AG04450 (cell line): ENCODE results near the gene HPS5. TPM values are rescaled to one million over a fixed set of nuclear protein-coding genes. Genes with fewer than 3 reads are reported as not detected.

ENCODE experiments used
- CTCF ChIA-PET: fragments of 300-600, 350-600 bp; formaldehyde crosslinking; extraction: SDS; loops from one replicate; lab custom pipeline; 2022; ENCODE audit warnings: antibody characterized with exemption, inconsistent platforms; lab: Charles Lee
- POLR2A ChIA-PET: fragments of 350-600 bp; formaldehyde crosslinking; extraction: SDS; loops from one replicate; lab custom pipeline; 2021; ENCODE audit warnings: antibody characterized with exemption, inconsistent platforms; lab: Yijun Ruan, JAX
- DNase-seq: peaks from one replicate; pipeline ENCODE4 v3.0.0-alpha.2; 2011; ENCODE audit warnings: low read depth, low spot score
- H3K27ac ChIP-seq: one replicate; pipeline ENCODE4 v1.5.1; 2012; ENCODE audit warnings: low read depth, low read length, control low read depth
- H3K27me3 ChIP-seq: one replicate; pipeline ENCODE4 v1.6.0; 2012; ENCODE audit warnings: low read length; ENCODE audit not compliant: control insufficient read depth, insufficient read depth
- H3K4me3 ChIP-seq: 2 replicates; pipeline ENCODE4 v1.5.1; 2011; ENCODE audit warnings: mild to moderate bottlenecking, low read depth, low read length, control low read depth
- H3K9me3 ChIP-seq: 2 replicates; pipeline ENCODE4 v1.5.1; 2012; ENCODE audit warnings: low read length; ENCODE audit not compliant: control insufficient read depth, insufficient read depth
- polyA minus RNA-seq: library from RNA; depleted of rRNA, polyadenylated mRNA; stranded (reverse); fragments of >200 nt; gene quantifications from 2 replicates; pipeline ENCODE4 v1.2.3, GENCODE V29; 2011; rRNA and poly(A)+ RNA removed
- polyA plus RNA-seq: library from polyadenylated mRNA; depleted of rRNA; stranded (reverse); fragments of >200 nt; gene quantifications from 2 replicates; pipeline ENCODE4 v1.2.3, GENCODE V29; 2011; rRNA removed
- TF ChIP-seq, protein P1 (sequence below): IDR thresholded peaks from 2 replicates; pipeline ENCODE4 v1.5.1; 2011; ENCODE audit warnings: low read depth, low read length, control low read depth, inconsistent platforms

Gene HPS5, protein sequence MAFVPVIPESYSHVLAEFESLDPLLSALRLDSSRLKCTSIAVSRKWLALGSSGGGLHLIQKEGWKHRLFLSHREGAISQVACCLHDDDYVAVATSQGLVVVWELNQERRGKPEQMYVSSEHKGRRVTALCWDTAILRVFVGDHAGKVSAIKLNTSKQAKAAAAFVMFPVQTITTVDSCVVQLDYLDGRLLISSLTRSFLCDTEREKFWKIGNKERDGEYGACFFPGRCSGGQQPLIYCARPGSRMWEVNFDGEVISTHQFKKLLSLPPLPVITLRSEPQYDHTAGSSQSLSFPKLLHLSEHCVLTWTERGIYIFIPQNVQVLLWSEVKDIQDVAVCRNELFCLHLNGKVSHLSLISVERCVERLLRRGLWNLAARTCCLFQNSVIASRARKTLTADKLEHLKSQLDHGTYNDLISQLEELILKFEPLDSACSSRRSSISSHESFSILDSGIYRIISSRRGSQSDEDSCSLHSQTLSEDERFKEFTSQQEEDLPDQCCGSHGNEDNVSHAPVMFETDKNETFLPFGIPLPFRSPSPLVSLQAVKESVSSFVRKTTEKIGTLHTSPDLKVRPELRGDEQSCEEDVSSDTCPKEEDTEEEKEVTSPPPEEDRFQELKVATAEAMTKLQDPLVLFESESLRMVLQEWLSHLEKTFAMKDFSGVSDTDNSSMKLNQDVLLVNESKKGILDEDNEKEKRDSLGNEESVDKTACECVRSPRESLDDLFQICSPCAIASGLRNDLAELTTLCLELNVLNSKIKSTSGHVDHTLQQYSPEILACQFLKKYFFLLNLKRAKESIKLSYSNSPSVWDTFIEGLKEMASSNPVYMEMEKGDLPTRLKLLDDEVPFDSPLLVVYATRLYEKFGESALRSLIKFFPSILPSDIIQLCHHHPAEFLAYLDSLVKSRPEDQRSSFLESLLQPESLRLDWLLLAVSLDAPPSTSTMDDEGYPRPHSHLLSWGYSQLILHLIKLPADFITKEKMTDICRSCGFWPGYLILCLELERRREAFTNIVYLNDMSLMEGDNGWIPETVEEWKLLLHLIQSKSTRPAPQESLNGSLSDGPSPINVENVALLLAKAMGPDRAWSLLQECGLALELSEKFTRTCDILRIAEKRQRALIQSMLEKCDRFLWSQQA
- 12.5 and 14.9 TPM in 2 replicates for polyA plus RNA-seq
- polyA minus RNA-seq = 11.2 and 16.5 TPM in 2 replicates

DNA sequence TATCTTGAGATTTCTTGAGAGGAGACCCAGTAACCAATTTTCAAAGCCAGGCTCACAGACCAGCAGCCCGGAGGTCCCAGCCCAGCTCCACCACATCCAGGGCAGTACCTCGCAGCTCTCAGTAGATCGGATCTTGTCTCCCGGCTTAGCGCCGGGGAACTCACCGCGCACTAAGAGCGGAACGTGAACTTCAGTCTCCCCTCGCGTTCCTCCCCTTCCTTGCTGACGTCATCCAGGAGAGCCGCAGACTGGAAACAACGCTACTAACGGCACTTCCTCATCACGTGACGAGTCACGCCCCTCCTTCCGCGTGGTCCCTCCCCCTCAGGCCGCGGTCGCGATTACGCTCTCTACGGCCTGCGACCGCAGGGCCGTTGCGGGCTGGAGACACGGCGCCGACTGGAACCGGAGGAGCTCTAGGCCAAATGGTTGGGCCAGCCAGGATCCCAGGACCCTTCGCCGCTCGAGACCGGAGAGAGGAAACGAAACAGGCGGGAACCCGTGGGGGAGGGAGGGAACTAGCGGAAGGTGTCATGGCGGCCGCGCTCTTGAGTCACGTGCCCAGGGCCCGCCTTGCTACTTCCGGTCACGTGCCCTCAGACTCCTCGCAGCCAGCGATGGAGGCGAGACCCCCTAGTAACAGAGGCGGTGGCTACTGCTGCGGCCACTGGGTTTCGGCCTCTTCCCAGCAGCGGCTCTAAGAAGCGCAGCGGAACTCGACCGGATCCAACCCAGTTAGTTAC is at the start of gene HPS5, which contains the start of gene GTF2H1:
Gene HPS5, minus strand, starts transcription at position 172 of the 743 bp plus-strand sequence. CDS start 4,282 bp downstream, outside the sequence.
Gene GTF2H1, plus strand, starts transcription at position 599 of the 743 bp plus-strand sequence. CDS start 10,508 bp downstream, outside the sequence.
- Histone ChIP-seq H3K9me3 (no peaks in the 10 kb centered on the region), H3K4me3 (peak within 1 kb of the TSS; percentile 87), H3K27ac (peak within 1 kb of the TSS; percentile 93), H3K27me3 (no peaks in the 10 kb centered on the region)
- ChIA-PET CTCF (interaction anchor here (0.6 to 1.7 kb wide), 3 partner anchors 10 to 290 kb away, joined by 3 to 10 read pairs (median 3); no protein-coding TSS in a partner anchor), POLR2A (interaction anchor here (0.5 to 3.4 kb wide), 6 partner anchors 10 to 1245 kb away, joined by 3 to 40 read pairs (median 3); partner anchors contain the start of genes LDHA and RPS13)
- TF ChIP-seq, protein P1, sequence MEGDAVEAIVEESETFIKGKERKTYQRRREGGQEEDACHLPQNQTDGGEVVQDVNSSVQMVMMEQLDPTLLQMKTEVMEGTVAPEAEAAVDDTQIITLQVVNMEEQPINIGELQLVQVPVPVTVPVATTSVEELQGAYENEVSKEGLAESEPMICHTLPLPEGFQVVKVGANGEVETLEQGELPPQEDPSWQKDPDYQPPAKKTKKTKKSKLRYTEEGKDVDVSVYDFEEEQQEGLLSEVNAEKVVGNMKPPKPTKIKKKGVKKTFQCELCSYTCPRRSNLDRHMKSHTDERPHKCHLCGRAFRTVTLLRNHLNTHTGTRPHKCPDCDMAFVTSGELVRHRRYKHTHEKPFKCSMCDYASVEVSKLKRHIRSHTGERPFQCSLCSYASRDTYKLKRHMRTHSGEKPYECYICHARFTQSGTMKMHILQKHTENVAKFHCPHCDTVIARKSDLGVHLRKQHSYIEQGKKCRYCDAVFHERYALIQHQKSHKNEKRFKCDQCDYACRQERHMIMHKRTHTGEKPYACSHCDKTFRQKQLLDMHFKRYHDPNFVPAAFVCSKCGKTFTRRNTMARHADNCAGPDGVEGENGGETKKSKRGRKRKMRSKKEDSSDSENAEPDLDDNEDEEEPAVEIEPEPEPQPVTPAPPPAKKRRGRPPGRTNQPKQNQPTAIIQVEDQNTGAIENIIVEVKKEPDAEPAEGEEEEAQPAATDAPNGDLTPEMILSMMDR = no peak
- DNase-seq = peak; percentile 96

DNA sequence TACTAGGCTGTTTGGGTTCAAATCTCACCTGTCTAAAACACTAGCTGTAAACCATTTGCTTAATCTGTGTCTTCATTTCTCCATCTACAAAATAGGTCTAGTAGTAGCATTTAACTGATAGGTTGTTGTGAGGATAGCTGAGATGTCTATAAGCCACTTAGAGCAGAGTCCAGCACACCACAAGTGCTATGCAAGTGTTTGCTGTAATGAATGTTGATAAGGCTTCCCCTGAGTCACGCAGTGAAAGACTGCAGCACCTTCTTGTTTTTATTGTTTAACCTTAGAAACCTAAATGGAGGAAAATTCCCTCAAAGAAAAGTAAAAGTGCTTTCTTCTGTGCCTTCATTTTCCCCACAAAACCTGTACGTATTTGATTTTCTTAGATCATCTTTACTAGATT is 49.3 kb upstream of the HPS5 start:
- POLR2A ChIA-PET = interaction anchor here (0.7 to 1.6 kb wide), 2 partner anchors 23 to 96 kb away, joined by 3 to 4 read pairs; partner anchors contain the start of gene LDHA
- TF ChIP-seq, protein P1 = no peak
- no peak for DNase-seq

DNA sequence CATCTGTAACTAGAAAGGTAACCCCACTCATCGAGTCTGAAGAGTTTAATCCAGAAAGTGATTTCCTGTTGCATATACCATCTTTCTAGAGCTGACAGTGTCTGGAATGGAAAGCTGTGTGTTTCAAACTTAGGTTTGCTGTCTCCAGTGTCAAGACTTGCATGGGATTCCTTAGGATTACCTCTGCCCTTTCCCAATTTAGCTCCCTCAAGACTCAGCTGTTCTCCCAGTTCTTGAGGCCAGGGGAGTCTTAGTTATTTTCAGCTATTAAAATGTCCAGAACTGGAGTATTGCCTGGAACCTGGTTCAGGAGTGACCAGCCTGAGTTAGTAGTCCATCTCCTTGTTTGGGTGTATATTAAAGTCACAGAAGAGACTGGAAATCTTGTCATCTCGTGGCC is 47.5 kb upstream of the HPS5 start:
- H3K27me3 ChIP-seq = no peaks in the 10 kb centered on the region
- CTCF ChIA-PET = no interaction called here
- H3K4me3 ChIP-seq = no peak overlapping the region
- no peaks in the 10 kb centered on the region for H3K9me3 ChIP-seq
- TF ChIP-seq, protein P1 = no peak
- POLR2A ChIA-PET = interaction anchor here (0.8 kb wide), 1 partner anchor 27 kb away, joined by 3 read pairs; no protein-coding TSS in a partner anchor
- DNase-seq = no peak
- H3K27ac ChIP-seq = no peak overlapping the region

More for the DNA sequence above, 49.3 kb upstream of the HPS5 start:
- CTCF ChIA-PET = no interaction called here
- Histone ChIP-seq H3K27ac (no peak overlapping the region), H3K27me3 (no peaks in the 10 kb centered on the region), H3K9me3 (no peaks in the 10 kb centered on the region), H3K4me3 (no peak overlapping the region)

DNA sequence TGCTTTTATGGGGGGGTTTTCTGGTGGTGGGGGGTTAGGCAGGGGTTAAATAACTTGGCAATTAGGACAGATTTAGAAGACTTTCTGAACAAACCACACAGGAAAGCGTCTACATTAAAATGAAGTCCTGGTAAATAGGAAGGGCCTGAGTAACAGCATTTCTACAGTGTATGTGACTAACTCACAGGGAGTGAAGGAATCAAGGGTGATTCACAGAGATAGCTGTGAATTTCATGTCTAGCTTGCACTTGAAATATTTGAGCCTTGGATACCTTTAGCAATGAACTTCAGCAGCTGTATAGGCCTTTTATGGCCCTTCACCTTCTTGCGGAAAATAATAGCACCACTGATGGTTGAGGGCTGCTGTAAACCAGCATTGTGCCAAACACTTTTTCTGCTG is 46.3 kb upstream of the HPS5 start:
- ChIA-PET CTCF (interaction anchor here (0.9 kb wide), 1 partner anchor 12 kb away, joined by 3 read pairs; no protein-coding TSS in a partner anchor), POLR2A (no interaction called here)
- H3K4me3 ChIP-seq = no peak overlapping the region
- TF ChIP-seq, protein P1 = no peak
- no peaks in the 10 kb centered on the region for H3K27me3 ChIP-seq
- H3K9me3 ChIP-seq = no peaks in the 10 kb centered on the region
- no peak overlapping the region for H3K27ac ChIP-seq
- no peak for DNase-seq
